Measurements from ENCODE around the gene PIM1.
"Not testable (repeated sequence)": the region's sequence is repeated elsewhere in the genome, so short reads cannot be mapped to it uniquely, and the experiment has no call there.

PIM1 gene

DNA sequence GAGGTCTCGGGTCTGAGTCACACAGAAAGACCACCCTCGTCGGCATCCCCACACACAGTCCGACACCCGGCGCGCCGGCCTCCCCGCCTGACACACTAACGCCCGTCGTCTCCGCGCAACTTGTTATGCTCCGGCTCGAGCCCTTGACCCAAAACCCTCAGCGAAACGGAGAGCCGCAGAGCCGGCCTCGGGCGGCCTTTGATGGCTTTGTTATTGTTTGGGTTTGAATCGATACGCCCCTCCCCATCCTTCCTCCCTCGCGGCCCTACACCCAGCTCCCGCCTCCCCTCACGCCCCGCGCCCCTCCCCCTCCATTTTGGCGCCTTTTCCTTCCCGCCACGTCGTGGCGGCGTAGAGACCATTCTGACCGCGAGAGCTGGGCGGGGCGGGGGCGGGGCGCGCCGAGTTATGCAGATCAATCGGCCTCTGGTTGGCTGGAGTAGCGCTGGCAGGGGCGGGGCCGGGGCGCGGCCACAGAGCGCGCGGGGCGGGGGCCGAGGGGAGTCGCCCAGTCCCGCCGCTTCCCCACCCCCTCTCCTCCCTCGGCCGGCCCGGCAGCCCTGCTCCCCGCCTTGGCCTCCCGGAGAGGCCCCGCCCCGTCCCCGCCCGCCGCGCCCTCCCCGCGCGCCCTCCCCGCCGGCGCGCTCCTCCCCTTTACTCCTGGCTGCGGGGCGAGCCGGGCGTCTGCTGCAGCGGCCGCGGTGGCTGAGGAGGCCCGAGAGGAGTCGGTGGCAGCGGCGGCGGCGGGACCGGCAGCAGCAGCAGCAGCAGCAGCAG is at the start of gene PIM1:
Gene PIM1 (plus strand): TSS at position 657 of the 777 bp plus-strand sequence. CDS start 424 bp downstream, outside the sequence.
- peak; percentile 96 to 99 for DNase-seq (ENCODE audit: extremely low read depth in 1 of 2, low read depth in 1 of 2)

DNA sequence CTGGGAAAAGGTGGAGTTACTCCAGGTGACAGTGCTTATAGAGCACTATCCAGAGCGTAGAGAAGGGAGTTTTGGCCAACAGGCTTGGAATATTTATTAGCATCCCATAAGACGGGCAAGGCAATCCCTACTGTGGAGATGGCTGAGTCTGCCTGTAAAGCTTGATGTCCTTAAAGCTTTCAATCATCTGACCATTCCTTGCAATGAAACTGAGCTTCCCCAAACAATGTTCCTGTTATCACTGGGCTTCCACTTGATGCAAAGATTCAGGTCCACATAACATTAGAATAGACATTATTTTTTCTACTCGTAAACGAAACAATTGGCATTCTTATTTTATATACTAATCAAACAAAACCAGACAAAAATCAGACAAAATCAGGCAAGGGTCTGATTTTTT is 48.4 kb upstream of the PIM1 start:
- DNase-seq (ENCODE audit: extremely low read depth in 1 of 2, low read depth in 1 of 2) = no peak

DNA sequence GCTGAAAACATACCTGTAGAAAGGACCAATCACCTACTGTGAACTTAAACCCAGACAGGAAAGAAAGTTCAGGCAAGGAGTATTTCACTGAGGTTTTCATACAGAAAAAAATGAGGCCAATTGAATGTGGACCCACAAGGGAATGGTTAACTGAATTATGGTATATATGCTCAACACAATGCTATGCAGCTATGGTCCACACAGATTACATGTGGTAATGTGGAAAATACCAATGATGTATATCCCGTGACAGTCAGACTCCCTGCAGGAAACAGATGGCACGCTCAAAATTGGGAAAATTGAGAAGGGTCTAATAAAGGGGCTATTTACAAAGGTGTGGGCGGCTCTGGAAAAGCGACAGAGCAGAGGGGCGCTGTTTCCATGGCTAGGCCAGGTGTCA is 47.1 kb upstream of the PIM1 start:
- DNase-seq (ENCODE audit: extremely low read depth in 1 of 2, low read depth in 1 of 2) = no peak

DNA sequence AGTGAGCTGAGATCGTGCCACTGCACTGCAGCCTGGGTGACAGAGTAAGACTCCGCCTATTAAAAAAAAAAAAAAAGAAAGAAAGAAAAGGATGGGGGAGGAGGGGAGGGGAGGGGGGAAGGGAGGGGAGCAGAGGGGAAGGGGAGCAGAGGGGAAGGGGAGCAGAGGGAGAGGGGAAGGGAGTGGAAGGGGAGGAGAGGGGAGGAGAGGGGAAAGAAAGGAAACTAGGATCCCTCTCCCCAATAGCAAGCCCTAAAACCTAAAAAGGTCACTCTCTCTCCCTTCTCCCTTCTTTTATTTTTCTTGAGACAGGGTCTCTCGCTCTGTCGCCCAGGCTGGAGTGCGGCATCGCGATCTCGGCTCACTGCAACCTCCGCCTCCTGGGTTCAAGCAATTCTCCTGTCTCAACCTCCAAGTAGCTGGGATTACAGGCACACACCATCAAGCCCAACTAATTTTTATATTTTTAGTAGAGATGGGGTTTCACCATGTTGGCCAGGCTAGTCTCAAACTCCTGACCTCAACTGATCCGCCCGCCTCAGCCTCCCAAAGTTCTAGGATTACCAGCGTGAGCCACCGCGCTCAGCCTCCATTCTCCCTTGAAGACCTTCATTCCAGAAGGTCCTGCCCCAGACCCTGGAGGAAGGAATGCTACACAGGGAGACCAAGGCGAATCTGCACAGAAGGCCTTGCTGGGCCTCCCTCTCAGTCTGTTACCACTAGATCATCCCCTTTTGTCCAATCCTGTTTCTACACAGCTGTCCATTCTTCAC is 45.8 kb upstream of the PIM1 start:
- no peak for DNase-seq (ENCODE audit: extremely low read depth in 1 of 2, low read depth in 1 of 2)

DNA sequence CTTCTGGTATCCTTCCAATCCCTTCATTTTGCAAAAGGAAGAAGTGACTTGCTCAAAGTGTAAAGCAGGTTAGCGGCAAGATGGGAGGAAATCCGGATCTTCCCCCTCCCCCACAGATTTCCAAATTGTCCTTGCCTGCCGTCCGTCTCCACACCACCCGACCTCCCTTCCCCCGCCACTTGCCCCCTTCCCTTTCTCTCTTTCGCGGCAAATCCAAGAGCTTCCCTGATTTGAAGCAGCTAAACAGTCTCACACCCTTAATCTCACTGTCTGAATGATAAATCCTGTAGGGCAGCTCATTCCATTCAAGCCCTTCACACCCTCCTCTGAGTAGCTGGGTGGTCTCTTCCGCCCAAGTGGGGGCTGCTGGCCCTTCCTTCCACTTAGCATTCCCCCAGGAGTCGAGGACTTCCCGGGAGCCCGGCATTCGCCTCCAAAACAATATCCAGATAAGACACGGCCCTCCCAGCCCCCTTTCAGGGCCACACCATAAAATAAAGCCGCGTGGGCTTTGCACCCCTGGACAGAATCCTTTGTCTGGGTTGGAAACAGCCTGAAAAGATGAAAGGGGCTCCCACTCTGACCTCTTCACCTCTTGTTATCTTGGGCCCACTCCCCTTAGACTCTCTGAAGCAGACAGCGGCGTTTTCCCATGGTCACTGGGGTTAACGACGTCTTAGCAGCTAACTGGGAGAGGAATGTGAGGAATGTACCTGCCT is 44.0 kb upstream of the PIM1 start:
- DNase-seq (ENCODE audit: extremely low read depth in 1 of 2, low read depth in 1 of 2) = no peak

DNA sequence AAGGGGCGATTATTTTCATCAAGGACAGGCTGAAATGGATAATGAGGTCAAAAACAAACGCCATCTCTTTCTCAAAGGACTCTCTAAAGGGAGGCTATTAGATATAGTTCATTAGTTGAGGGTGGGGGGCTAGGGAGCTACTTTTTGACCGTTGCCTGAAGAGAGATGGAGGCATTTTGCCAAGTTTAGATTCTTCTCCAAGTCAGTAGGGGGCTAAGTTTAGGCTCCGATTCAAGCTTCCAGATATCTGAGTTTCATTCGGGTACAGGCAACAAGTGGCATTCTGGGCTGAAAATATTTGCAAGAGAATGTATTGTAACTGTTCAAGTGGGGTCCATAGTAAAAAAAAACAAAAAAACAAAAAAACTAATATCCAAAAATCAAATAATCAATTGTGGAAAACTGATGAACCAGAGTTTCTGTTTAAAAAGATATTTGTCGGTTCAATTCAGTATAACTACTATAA is 43.4 kb upstream of the PIM1 start:
- no peak for DNase-seq (ENCODE audit: extremely low read depth in 1 of 2, low read depth in 1 of 2)

DNA sequence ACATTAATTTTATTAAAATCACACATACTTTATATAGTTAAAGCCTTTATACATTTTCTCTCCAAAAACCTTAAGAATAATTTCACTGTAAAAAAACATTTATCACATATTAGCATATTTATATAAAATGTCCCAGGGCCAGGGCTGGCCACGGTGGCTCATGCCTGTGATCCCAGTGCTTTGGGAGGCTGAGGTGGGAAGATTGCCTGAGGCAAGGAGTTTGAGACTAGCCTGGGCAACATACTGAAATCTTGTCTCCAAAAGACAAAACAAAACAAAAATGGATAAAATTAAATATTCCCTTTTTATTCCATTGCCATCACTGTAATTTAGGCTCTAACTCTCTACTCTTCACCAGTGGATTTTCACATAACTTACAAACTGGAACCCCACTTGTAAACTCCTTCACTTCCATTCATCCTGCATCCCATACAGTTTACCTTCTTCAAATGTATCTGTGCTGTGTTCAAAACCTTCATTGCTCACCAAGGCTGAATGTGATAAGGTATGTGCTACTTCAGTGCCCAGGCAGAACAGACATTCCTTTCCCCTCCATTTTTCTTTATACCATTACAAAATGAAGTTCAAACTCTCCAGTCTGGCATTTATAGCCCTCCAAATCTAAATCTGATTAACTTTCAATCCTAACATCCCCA is 42.9 kb upstream of the PIM1 start:
- no peak for DNase-seq (ENCODE audit: extremely low read depth in 1 of 2, low read depth in 1 of 2)

DNA sequence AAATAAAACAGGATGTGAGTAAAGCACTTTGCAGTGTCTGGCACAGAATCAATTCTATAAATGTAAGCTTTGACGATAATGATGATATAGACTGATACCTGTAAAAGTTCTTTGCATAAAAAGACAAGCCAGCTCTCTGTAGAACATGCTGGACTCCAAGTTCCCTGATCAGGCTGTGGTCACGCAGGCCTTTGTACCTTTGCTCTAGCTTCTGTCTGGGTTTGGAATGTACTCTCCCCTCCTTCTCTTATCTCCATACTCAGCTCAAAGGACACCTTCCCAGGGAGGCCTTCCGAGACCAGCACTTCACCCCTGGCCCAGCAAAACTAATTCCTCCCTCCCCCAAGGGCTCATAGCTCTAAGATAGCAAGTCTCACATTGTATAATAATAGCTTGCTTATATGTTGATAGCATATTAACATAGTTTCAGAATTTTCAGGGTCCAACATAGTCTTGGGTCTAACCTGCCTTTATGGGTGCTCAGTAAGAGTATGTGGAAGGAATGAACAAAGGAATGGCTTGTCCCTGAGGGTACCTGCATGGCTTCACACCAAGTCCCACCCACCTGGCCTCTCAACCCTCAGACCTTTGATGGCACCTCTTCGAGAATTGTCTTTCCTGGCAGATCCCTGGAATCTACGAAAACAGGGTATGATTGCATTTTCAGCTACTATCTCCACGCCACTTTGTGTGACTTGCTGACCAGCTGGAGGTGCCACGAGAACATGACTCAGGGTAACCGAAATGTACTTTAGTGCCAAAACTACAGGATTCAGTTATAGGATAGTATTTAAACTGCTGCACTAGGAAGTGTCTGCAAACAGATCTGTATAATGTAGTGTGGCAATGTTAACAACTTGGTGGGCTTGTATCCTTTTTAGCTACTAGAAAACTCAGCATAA is 41.7 kb upstream of the PIM1 start:
- DNase-seq (ENCODE audit: extremely low read depth in 1 of 2, low read depth in 1 of 2) = no peak

DNA sequence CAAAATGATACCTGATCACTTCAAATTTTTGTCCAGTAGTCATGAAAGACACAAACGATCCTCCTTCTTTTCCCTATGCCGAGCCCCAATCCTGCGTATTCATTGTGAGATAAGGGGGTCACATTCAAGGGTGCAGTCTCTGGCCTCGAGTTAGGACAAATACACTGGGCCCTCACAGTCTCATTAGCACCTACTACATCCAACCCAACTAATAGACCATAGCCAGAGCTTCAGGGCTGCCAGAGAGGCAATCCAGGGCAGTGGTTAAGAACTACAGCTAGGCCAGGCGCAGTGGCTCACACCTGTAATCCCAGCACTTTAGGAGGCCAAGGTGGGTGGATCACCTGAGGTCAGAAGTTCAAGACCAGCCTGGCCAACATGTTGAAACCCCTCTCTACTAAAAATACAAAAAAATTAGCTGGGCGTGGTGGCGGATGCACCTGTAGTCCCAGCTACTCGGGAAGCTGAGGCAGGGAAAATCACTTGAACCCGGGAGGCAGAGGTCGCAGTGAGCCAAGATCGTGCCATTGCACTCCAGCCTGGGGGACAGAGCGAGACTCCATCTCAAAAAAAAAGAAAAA is 41.0 kb upstream of the PIM1 start:
- not testable (repeated sequence) for DNase-seq (ENCODE audit: extremely low read depth in 1 of 2, low read depth in 1 of 2)

DNA sequence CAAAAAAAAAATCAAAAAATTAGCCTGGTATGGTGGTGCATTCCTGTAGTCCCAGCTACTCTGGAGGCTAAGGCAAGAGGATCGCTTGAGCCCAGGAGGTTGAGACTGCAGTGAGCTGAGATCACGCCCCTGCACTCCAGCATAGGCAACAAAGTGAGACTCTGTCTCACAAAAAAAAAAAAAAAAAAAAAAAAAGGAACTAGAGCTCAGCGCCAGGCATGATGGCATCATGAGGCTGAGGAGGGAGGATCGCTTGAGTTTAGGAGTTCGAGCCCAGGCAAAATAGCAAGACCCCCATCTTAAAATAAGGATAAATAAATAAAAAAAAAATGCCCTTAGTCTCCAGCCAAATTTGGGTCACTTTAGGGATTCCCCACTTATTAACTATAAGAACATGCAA is 40.4 kb upstream of the PIM1 start:
- no peak for DNase-seq (ENCODE audit: extremely low read depth in 1 of 2, low read depth in 1 of 2)

DNA sequence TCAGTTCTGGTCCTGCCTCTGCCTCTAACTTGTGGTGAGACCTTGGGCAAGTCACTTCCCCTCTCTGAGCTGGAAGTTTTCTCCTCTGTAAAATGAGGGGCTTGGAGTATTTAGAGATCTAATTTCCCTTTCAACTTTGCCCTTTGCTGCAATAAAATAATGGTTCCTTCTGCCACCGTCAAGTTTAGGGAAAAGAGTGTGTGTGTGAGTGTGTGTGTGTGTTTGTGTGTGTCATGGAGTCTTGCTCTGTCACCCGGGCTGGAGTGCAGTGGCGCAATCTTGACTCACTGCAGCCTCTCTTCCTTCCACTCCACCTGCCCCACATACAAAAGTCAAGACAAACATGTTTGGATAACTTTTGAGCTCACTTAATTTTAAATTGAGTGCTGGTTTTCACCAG is 39.2 kb upstream of the PIM1 start:
- DNase-seq (ENCODE audit: extremely low read depth in 1 of 2, low read depth in 1 of 2) = no peak

DNA sequence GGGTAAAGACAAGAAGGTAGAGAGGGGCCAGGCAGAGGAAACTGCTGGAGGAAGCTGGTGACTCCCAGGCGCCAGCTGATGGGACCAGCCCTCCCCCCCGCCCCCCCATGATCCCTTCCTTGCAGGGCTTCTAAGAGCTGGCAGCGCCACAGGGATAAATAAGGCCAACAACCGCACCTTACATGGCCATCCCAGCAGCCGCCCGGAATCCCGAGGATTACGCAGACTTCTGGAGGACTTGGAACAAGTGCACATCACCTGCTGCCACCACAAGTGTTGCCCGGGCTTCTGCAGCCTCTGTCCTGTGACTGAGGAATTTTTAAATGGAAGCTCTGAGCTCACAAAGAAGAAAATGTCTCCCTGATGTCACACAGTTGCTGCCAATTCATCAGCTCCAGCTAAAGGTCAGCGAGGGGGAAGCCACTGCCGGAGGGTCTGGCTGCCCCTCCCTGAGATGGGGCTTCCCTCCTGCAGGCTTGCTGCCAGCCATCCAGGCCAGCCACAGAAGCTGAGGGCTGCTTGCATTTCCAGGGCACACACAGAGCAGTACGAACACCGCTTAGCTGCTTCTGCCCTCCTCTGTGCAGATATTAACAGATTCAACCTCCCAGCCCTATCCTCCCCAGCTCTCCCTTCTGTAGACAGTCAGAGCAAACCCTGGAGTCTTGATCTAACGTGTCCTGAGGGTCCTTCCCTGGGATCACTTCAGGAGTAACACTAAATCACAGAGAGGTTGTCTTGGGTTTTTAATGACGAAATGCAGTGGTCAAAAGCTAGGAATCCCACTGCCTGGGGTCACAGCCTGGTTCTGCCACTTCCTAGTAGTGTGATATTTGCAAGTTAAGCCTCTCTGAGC is 38.6 kb upstream of the PIM1 start:
- no peak for DNase-seq (ENCODE audit: extremely low read depth in 1 of 2, low read depth in 1 of 2)

DNA sequence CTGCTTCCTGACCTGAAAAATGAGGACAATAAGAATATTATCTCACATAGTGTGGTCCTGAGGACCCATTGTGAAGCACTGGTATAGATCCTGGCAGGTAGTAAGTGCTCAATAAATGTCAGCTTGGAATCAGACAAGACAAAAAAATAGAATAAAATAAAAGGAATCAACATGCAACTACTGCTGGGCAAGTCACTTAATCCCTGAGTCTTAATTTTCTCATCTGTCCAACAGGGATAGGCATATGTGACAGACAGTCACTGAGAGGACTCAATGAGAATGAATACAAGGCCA is 38.0 kb upstream of the PIM1 start:
- no peak for DNase-seq (ENCODE audit: extremely low read depth in 1 of 2, low read depth in 1 of 2)

DNA sequence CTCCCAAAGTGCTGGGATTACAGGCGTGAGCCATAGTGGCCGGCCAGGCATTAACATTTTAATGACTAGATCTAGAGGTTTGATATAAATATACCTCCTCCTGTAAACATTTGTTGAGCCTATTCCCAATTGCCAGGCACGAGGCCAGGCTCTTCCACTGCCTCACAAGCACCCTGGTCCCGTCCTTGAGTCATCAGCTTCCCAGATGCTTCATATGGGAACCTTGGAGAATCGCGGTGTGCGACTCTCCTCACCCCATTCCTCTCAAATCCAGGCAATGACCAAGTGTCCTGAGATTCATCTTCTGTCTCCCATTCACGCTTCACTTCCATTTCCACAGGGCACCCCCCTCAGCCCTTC is 35.9 kb upstream of the PIM1 start:
- DNase-seq (ENCODE audit: extremely low read depth in 1 of 2, low read depth in 1 of 2) = no peak

DNA sequence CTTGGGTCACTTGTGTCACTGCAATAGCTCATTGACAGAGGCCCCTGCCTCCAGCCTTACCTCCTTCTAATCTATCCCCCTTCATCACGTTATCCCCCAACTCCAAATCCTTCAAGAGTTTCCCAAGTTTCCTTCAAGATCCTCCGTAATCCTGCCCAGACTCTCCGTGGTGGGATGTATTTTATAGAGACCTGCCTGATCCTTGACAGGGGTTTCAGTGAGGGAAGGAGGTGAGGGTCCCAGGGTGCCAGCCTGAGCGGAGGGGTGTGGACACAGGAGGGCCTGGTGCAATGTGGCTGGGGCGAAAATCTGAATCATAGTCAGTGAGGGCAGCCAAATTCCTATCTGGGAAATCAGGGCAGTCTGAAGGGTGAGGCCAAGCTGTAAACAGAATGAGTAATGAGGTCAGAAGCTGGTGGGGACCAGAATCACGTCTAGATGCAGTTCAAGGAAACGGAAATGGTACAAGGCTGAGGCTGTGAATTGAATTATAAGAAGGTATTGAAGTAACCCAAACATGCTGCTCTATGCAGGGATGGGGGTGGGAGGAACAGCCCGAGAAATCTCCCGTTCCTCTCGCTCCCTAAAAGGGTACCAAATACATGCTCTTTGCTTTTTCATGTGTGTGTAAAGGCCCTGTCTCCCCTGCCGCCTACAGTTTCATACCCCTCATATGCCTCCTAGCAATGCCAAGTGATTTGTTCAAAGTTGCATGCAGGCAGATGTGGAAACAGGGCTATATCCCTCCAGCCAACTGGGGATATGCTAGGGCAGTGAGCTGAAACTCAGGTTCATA is 35.4 kb upstream of the PIM1 start:
- DNase-seq (ENCODE audit: extremely low read depth in 1 of 2, low read depth in 1 of 2) = no peak

DNA sequence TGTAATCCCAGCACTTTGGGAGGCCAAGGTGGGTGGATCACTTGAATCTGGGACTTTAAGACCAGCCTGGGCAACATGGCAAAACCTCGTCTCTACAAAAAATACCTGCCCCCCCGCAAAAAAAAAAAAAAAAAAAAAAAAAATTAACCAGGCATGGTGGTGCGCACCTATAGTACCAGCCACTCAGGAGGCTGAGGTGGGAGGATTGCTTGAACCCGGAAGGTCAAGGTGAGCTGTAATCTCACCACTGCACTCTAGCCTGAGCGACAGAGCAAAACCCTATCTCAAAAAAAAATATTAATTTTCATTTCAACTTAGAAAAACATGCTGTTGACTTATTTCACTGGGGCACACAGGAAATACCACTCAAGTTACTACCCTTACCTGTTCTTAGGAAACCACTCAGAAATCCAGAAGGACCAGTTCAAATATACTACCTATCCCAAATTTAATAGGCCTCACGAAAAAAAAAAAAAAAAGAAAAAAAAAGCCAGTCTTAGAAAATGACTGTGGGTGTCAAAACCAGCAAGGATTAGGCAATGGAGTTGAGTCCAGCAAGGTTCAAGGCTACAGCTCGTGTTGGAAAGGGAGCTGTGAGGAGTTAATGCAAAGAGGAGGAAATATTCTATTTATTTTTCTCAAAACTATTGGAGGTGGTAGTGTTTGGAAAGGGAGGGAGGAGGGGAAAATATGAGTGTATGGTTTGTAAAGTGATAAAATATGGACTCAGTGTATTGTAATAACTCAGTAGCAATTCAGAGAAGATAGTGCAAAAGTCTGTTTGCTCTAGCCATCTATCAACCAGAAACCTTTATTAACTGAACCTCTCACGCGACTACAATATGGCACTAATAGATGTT is 33.9 kb upstream of the PIM1 start:
- no peak for DNase-seq (ENCODE audit: extremely low read depth in 1 of 2, low read depth in 1 of 2)

DNA sequence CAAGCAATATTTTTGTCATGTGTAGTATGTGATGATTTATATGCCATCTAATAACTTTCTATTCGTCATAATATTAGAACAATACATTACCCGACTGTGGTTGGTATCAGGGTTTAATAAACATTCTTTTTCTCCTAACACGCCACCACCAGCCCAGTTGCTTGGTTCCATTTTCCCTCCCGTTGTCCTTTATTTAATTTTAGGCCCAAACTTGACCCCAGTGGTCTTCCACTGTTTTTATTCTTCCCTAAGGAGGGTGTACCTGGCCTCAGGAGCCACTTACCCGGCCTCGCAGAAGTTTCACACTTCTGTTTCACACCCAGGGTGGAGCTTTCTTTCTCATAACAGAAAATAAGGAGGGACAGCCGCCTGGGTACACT is 33.1 kb upstream of the PIM1 start:
- no peak for DNase-seq (ENCODE audit: extremely low read depth in 1 of 2, low read depth in 1 of 2)
